HCT116 (cell line): ENCODE data around the gene CYP24A1.

Experiments used
- CTCF ChIP-seq, 3 experiments: fragments of 200-600 bp in 1 of 3; sonication (generic) in 1 of 3; IDR thresholded peaks in 2 of 3; conservative IDR thresholded peaks in 1 of 3; 2 replicates each; pipeline ENCODE4 v1.5.1; 2012 to 2017; ENCODE audit warnings: low read depth in 2 of 3, low read length in 2 of 3, antibody characterized with exemption in 1 of 3, borderline replicate concordance in 1 of 3, control low read depth in 1 of 3, mild to moderate bottlenecking in 1 of 3, mixed read lengths in 1 of 3, mixed run types in 1 of 3, moderate library complexity in 1 of 3; ENCODE audit not compliant: insufficient read depth in 1 of 3
- POLR2AphosphoS5 ChIP-seq: IDR thresholded peaks from 2 replicates; pipeline ENCODE4 v1.6.1; 2011; ENCODE audit warnings: mild to moderate bottlenecking, low read depth, low read length, moderate library complexity

- TF ChIP-seq CTCF (IDR thresholded peaks at IDR 0.05 in 2 of 3, conservative IDR thresholded peaks at IDR 0.05 in 1 of 3; ENCODE audit: borderline replicate concordance in 1 of 3, insufficient read depth in 1 of 3, low read depth in 2 of 3, low read length in 2 of 3) (no peak), POLR2AphosphoS5 (no peak)
These were observed 40.8 kb upstream of the CYP24A1 start for GRCh38 chr20:54214566-54214965.
